ENCODE results near the gene OR8B8. TPM values are rescaled to one million over a fixed set of nuclear protein-coding genes. Genes with fewer than 3 reads are reported as not detected.

Gene OR8B8
- total and polyA plus RNA-seq, 10 of the 15 experiments (the other 5 are each of a cell fraction or from before 2014, with no cell fraction given): not detected

- ChIA-PET CTCF (no interaction called here), SMC1A (ENCODE audit: uncharacterized antibody, unreplicated experiment) (interaction anchor here (1.6 kb wide), 1 partner anchor 9 kb away, joined by 4 read pairs; no protein-coding TSS in a partner anchor), POLR2A (no interaction called here), RAD21 (ENCODE audit: unreplicated experiment) (no interaction called here)
- Histone ChIP-seq H2AFZ (ENCODE audit: control insufficient read depth, low read depth, low read length) (no peak overlapping the region), H3K27ac (ENCODE audit: control insufficient read depth, insufficient read depth) (no peak overlapping the region), H3K79me2 (ENCODE audit: control insufficient read depth, insufficient read depth, low read length) (no peaks in the 10 kb centered on the region), H3K4me3 (no peak overlapping the region), H3K36me3 (ENCODE audit: control insufficient read depth in 2 of 2, insufficient read depth in 2 of 2, low read length in 1 of 2) (no peaks in the 10 kb centered on the region), H3K4me1 (ENCODE audit: control insufficient read depth, insufficient read depth, low read length) (no peaks in the 10 kb centered on the region), H3K9me3 (replicated peaks; ENCODE audit: control insufficient read depth, insufficient read depth, low read length) (no peaks in the 10 kb centered on the region), H3K4me2 (ENCODE audit: control insufficient read depth, insufficient read depth) (no peak overlapping the region), H4K20me1 (ENCODE audit: control insufficient read depth, insufficient read depth) (no peaks in the 10 kb centered on the region), H3K27me3 (replicated peaks in 1 of 2; ENCODE audit: control insufficient read depth in 2 of 2, insufficient read depth in 2 of 2, low read length in 1 of 2) (no peaks in the 10 kb centered on the region; a peak in 3 of 4 replicates), H3K9ac (ENCODE audit: control insufficient read depth, insufficient read depth, low read length) (no peak overlapping the region)
- ATAC-seq (no peak), FAIRE-seq (no peak), DNase-seq (ENCODE audit: low read depth, low spot score) (no peak)
- intact Hi-C loops (cut with micrococcal nuclease; ENCODE audit: unreplicated experiment) (no loop called here), in situ Hi-C loops (cut with MboI) (no loop called here)
- 0% methylated on average over 2 of the region's 2 CpGs for WGBS (ENCODE audit: insufficient coverage, insufficient replicate concordance, low lambda C conversion rate, missing lambda C conversion rate)
- BruUV-seq (replicated peaks): no TSS peak
- no peak for TF ChIP-seq HSF1 (IDR thresholded peaks at IDR 0.05; ENCODE audit: low read depth, low read length)
- TF ChIP-seq ESRRA (IDR thresholded peaks at IDR 0.05; ENCODE audit: low read length): no peak
- TF ChIP-seq SRF (IDR thresholded peaks at IDR 0.05; ENCODE audit: low read depth in 2 of 2, low read length in 2 of 2): no peak
- no peak for TF ChIP-seq WRNIP1 (IDR thresholded peaks at IDR 0.05; ENCODE audit: borderline replicate concordance, low read depth, low read length)
- TF ChIP-seq IRF3 (IDR thresholded peaks at IDR 0.05): no peak
- no peak for TF ChIP-seq ZNF592 (IDR thresholded peaks at IDR 0.05)
- no peak for TF ChIP-seq MTA2 (IDR thresholded peaks at IDR 0.05; ENCODE audit: low read depth)
- no peak for TF ChIP-seq SIX5 (IDR thresholded peaks at IDR 0.05; ENCODE audit: low read depth, low read length, severe bottlenecking)
- no peak for TF ChIP-seq ZBED1 (IDR thresholded peaks at IDR 0.05; ENCODE audit: borderline replicate concordance)
- TF ChIP-seq IRF4 (IDR thresholded peaks at IDR 0.05; ENCODE audit: low read depth, low read length): no peak
- no peak for TF ChIP-seq RCOR1 (conservative IDR thresholded peaks at IDR 0.05; ENCODE audit: low read depth, low read length)
- TF ChIP-seq ZBTB11 (CRISPR knock-in tag; IDR thresholded peaks at IDR 0.05): no peak
Observed at GRCh38 chr11:124442847-124443246, 2.6 kb downstream of the OR8B8 start.
